Stimulated activated CD8-positive, alpha-beta memory T cell treated with anti-CD3 and anti-CD28 coated beads, Interleukin-7, amount 100 ng/mL, for 4 hours (primary cell): ENCODE results near the gene THTPA.
"Not testable (repeated sequence)": the region's sequence is repeated elsewhere in the genome, so short reads cannot be mapped to it uniquely, and the experiment has no call there.

Experiments used
- DNase-seq, 2 donors: peaks; one replicate each; pipeline ENCODE4 v3.0.0-alpha.2; 2020; ENCODE audit warnings: low read depth in 2 of 2

Gene THTPA

GRCh38 chr14:23533652-23534435 is 22.2 kb upstream of the THTPA start:
- DNase-seq, result no peak

- DNase-seq, result no peak
These were observed 20.1 kb upstream of the THTPA start for GRCh38 chr14:23535943-23536342.

DNA sequence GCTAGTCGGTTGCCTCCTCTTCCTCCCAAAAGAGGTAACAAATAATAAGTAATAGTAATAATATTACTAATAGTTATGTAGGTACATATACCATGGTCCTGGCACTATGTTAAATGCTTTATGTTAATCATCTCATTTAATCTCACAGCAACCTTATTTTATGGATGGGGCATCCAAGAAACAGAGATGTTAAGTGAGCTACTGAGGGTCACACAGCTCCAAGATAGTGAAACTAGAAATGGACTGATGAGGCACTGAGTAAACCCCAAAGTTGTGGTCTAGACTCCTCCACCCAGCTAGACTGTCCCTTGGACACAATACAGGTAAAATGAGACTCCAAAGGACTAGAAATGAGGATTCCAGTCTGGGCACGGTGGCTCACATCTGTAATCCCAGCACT is 19.6 kb upstream of the THTPA start:
- no peak for DNase-seq

- DNase-seq, result not testable (repeated sequence)
These were observed 19.2 kb upstream of the THTPA start for GRCh38 chr14:23536906-23537305.

GRCh38 chr14:23537351-23538049 is 18.6 kb upstream of the THTPA start:
- DNase-seq, result no peak

GRCh38 chr14:23538050-23538718 is 17.9 kb upstream of the THTPA start:
- DNase-seq, result no peak

- no peak for DNase-seq
These were observed 17.3 kb upstream of the THTPA start for GRCh38 chr14:23538785-23539184.

DNA sequence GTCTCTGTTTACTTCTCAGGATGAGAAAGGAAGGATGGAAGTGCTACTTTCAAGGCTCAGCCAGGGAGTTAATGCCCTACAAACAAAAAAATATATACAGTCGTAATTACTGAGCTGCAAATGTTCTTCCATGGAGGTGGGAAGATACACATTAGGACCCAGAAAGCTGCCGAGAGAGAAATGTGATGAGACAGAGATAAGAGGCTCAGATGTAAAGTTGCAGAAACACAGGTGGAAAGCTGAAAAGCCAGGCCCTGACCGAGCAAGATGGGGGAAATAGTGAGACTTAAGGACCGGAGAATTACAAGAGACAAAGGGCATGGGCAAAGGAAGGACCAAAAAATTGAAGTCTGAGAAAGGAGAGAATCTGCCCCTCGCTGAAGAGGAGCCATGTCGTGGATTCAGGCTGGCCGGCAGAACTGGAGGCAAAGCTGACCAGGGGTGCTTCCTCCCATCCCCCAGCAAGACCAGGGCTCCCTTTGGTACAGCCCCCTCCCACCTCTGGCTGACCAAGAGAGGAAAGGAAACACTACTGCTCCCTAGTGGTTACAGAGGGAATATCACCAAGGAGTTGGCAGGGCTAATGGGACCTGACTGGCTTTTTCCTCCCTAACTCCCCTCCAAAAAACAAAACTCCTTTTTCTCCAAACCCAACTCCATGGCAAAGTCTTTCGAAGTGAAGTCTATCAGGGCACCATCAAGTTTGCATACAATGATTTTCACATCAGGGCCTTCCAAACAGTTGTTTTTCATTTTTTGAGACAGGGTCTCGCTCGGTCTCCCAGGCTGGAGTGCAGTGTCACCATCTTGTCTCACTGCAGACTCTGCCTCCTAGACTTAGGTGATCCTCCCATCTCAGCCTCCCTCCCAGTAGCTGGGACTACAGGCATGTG is 16.6 kb upstream of the THTPA start:
- no peak for DNase-seq

DNA sequence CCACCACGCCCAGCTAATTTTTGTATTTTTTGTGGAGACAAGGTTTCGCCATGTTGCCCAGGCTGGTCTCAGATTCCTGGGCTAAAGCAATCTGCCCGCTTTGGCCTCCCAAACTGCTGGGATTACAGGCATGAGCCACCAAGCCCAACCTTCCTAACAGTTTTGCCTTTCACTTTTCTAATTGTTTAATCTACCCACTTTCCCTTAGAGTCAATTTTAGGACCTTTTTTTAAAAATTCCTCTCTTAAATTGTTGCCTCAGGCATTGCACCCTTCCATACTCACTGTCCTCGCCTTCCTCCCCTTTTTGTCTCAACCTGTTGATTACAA is 16.0 kb upstream of the THTPA start:
- no peak for DNase-seq

GRCh38 chr14:23542261-23542660 is 13.8 kb upstream of the THTPA start:
- DNase-seq, result no peak

DNA sequence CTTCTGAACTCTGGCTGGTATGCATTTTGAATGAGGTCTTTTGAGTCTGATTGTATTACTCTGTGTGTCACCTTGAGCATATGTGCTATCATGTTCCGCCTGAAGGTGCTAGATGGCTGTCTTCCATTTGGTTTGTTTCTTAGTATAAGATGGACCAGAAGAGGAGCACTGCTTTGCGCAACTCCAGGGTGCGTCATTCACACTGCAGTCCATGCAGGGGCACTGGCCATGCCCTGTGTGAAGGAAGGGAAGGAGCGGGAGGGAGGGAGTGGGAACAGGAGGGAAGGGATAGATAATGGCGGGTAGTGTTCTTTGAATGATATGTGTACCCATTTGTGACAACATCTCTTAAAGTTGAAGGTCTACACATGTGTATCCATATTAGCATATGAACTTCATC is 12.7 kb upstream of the THTPA start:
- DNase-seq, result no peak

- no peak for DNase-seq
These were observed 11.3 kb upstream of the THTPA start for GRCh38 chr14:23544511-23545447.

DNA sequence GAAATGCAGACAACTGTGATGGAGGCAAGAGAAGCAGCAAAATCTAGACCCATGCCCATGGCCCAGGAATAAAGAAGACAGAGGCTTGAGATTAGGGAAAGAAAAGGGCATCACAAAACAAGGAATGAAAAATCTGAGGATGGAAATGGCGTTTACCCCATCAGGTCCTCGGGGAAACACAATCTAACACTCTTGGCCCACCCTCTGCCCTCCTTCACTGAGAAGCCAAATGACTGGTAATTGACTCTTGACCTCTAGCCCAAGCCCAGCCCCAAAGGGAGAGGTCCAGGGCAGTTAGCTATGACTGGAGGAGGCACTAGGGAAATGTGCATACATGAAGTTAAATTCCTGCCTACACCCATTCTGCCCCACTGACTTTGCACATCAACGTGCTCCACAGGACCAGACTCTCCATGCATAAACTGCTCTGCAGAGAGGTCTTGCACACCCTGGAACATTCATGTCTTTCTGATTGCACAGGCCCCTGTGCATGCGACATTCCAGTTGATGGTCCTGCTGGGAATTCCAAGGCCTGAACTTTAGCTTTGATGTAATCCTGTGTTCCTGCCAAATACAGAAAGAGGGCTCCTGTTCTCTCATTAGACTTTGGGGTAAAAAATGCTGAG is 10.2 kb upstream of the THTPA start:
- DNase-seq, result no peak

- no peak for DNase-seq
These were observed 9.5 kb upstream of the THTPA start for GRCh38 chr14:23546450-23547035.

- DNase-seq, result no peak
These were observed 8.1 kb upstream of the THTPA start for GRCh38 chr14:23547924-23548323.

- DNase-seq, result no peak
These were observed 7.4 kb upstream of the THTPA start for GRCh38 chr14:23548351-23549318.

DNA sequence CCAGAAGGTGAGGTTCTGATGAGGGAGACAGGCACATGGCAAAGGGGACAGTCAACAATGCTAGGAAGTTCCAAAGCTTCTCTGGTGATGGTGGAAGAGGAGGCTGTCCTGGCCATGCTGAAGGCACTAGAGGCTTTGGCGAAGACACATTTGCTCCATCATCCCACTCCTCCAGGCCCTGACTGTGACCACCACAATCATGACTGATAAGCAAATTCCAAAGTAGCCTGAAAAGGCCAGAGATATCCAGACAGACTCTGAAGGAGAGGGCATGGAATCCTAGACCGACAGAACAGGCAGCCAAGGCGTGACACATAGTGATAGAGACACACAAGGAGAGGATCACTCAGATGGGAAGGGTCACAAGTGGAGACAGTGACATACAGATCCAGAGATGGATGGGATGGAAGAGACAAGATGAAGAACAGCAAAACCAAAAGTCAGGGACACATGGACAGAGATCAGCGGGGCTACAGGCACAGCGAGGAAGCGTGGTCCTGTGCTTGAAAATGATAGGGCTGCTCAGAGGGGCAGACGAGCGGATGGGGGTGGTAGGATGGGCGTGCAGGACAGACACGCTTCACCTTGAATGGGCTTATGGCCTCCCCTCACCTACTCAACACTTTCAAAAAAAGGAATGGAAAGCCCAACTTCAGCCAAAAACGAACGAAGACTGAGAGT is 5.8 kb upstream of the THTPA start:
- no peak for DNase-seq

DNA sequence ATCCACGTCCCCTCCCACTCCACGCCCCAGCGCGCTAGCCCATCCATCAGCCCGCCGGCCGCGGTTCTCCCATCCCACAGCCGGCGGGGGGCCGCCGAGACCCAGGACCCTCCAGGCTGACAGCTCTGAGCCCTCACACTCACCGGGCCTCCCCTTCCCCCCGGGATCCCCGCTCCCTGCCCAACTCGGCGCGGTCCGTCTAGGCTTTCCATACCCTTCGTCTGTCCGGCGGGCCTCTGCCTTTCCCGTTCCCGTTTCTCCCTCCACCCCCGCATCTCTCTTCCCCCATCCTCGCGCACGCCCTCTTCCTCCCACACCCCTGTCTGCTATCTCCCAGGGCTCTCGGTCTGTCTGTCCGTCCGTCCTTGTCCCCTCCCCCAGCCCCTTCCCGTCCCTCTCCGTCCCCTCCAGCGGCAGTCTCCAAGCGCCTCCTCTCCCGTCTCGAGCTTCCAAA is 5.2 kb upstream of the THTPA start:
- DNase-seq, result no peak
